LNCAP (cell line): ENCODE measurements around the gene PDYN.
A peak's percentile ranks its signal among the peaks of the same experiment; 100 is the strongest.

Experiments used
- CTCF ChIP-seq: fragments of 450-650 bp; IDR thresholded peaks from 2 replicates; pipeline ENCODE4 v1.5.1; 2017; ENCODE audit warnings: mild to moderate bottlenecking

PDYN gene

GRCh38 chr20:2022163-2022562, 28.3 kb upstream of the PDYN start:
- TF ChIP-seq CTCF, result no peak

- no peak for TF ChIP-seq CTCF
Observed at GRCh38 chr20:2010533-2010932, 16.7 kb upstream of the PDYN start.

GRCh38 chr20:2006452-2007361, 12.8 kb upstream of the PDYN start:
- peak; percentile 97 for TF ChIP-seq CTCF

GRCh38 chr20:2005831-2006426, 12.1 kb upstream of the PDYN start:
- TF ChIP-seq CTCF, result no peak

GRCh38 chr20:2005359-2005758, 11.5 kb upstream of the PDYN start:
- no peak for TF ChIP-seq CTCF

- no peak for TF ChIP-seq CTCF
Observed at GRCh38 chr20:2004171-2004570, 10.3 kb upstream of the PDYN start.

- TF ChIP-seq CTCF, result no peak
Observed at GRCh38 chr20:2002365-2002764, 8.5 kb upstream of the PDYN start.
